HL-60 (cell line): Measurements from ENCODE around the gene ZNF446.
A peak's percentile ranks its signal among the peaks of the same experiment; 100 is the strongest.

Experiments used
- DNase-seq, 2 experiments: peaks; one replicate each; pipeline ENCODE4 v3.0.0-alpha.2; 2010 to 2020; ENCODE audit warnings: low read depth in 1 of 2, low spot score in 1 of 2
- H3K27ac ChIP-seq: fragments of 250-450 bp; sonication (Bioruptor Pico); replicated peaks from 2 replicates; pipeline ENCODE4 v1.5.1; 2020; ENCODE audit warnings: mild to moderate bottlenecking, moderate library complexity
- H3K27me3 ChIP-seq: fragments of 250-450 bp; sonication (Bioruptor Pico); 2 replicates; pipeline ENCODE4 v1.5.1; 2021; ENCODE audit warnings: mild to moderate bottlenecking, moderate library complexity; ENCODE audit not compliant: insufficient read depth, poor library complexity, severe bottlenecking
- H3K4me3 ChIP-seq: replicated peaks from 2 replicates; pipeline ENCODE4 v1.5.1; 2011; ENCODE audit warnings: mild to moderate bottlenecking, control low read depth, low read length; ENCODE audit not compliant: insufficient read depth
- CTCF ChIP-seq: IDR thresholded peaks from one replicate; pipeline ENCODE4 v1.5.1; 2011; ENCODE audit warnings: low read length, control low read depth, inconsistent platforms; ENCODE audit not compliant: insufficient read depth
- GABPA ChIP-seq: IDR thresholded peaks from 2 replicates; pipeline ENCODE4 v1.6.1; 2012; ENCODE audit warnings: low read depth
- POLR2AphosphoS5 ChIP-seq: IDR thresholded peaks from 2 replicates; pipeline ENCODE4 v1.6.1; 2012; ENCODE audit warnings: low read depth
- SPI1 ChIP-seq: IDR thresholded peaks from 2 replicates; pipeline ENCODE4 v1.6.1; 2012; ENCODE audit warnings: low read depth, mild to moderate bottlenecking, borderline replicate concordance
- TF ChIP-seq, protein P1 (sequence below): IDR thresholded peaks from 2 replicates; pipeline ENCODE4 v1.6.1; 2012; ENCODE audit warnings: low read depth; ENCODE audit not compliant: insufficient replicate concordance

Gene ZNF446

GRCh38 chr19:58516964-58517833, 41.0 kb downstream of the ZNF446 start:
- no peak for TF ChIP-seq CTCF
- TF ChIP-seq GABPA, result no peak
- TF ChIP-seq SPI1, result no peak
- peak; percentile 32; the same call in 1 of the 2 replicates for TF ChIP-seq POLR2AphosphoS5
- TF ChIP-seq, protein P1, sequence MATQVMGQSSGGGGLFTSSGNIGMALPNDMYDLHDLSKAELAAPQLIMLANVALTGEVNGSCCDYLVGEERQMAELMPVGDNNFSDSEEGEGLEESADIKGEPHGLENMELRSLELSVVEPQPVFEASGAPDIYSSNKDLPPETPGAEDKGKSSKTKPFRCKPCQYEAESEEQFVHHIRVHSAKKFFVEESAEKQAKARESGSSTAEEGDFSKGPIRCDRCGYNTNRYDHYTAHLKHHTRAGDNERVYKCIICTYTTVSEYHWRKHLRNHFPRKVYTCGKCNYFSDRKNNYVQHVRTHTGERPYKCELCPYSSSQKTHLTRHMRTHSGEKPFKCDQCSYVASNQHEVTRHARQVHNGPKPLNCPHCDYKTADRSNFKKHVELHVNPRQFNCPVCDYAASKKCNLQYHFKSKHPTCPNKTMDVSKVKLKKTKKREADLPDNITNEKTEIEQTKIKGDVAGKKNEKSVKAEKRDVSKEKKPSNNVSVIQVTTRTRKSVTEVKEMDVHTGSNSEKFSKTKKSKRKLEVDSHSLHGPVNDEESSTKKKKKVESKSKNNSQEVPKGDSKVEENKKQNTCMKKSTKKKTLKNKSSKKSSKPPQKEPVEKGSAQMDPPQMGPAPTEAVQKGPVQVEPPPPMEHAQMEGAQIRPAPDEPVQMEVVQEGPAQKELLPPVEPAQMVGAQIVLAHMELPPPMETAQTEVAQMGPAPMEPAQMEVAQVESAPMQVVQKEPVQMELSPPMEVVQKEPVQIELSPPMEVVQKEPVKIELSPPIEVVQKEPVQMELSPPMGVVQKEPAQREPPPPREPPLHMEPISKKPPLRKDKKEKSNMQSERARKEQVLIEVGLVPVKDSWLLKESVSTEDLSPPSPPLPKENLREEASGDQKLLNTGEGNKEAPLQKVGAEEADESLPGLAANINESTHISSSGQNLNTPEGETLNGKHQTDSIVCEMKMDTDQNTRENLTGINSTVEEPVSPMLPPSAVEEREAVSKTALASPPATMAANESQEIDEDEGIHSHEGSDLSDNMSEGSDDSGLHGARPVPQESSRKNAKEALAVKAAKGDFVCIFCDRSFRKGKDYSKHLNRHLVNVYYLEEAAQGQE, result no peak
- no peaks in the 10 kb centered on the region for H3K27me3 ChIP-seq
- DNase-seq, result no peak
- no peak overlapping the region for H3K27ac ChIP-seq
- H3K4me3 ChIP-seq, result no peak overlapping the region

DNA sequence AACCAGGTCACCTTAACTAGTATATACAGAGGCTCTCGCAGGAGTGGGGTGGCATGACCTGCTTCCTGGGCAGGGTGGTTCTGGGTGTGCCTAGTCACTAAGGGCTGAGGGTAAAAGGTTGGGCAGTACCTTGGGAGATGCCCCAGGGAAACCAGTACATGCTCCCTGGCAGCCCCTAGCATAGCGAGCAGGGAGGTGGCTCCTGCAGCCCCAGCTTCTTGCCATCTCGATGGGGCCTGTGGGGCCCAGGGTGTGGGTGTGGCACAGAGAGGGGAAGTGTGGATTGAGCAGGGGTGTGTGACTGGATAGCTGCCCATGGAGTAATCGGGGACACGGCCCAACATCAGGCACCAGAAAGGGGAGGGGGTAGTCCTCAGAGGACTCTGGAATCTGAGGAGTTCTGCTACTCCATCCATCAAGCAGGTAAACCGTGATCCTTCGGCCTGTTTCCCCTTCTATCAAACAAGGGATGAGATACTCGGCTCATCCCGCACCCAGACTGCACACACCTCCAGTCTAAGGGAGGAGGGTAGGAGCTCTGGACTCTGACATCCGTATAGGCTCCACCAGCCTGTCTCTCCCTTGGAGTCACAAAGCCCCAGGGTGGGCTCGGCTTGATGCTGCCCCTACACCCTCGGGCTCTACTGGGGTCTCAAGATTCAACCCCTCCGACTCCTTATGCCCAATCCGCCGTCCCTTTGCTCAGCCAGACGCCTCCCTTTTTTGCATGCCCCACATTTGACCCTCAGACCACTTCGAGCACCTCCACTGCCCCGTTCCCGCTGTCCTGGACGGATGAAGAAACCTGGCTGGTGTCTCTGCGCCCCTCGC, 42.3 kb downstream of the ZNF446 start:
- Histone ChIP-seq H3K27ac (peak overlapping the region; percentile 91), H3K27me3 (no peaks in the 10 kb centered on the region), H3K4me3 (peak overlapping the region; percentile 74)
- DNase-seq, result peak; percentile 55 to 85
- TF ChIP-seq, protein P1, result no peak
- TF ChIP-seq CTCF, result no peak
- peak; percentile 90 for TF ChIP-seq SPI1
- no peak for TF ChIP-seq GABPA
- peak; percentile 50; the same call in 1 of the 2 replicates for TF ChIP-seq POLR2AphosphoS5

GRCh38 chr19:58519087-58519354, 42.9 kb downstream of the ZNF446 start:
- Histone ChIP-seq H3K4me3 (peak overlapping the region; percentile 74), H3K27me3 (no peaks in the 10 kb centered on the region), H3K27ac (peak overlapping the region; percentile 91)
- peak; percentile 51 to 76 for DNase-seq
- peak; percentile 15; the same call in 1 of the 2 replicates for TF ChIP-seq POLR2AphosphoS5
- no peak for TF ChIP-seq GABPA
- peak; percentile 37 for TF ChIP-seq CTCF
